ENCODE results near the gene STK32A. TPM values are rescaled to one million over a fixed set of nuclear protein-coding genes. Genes with fewer than 3 reads are reported as not detected.

STK32A gene
- total and polyA plus RNA-seq, 9 of the 15 experiments (the other 6 are each of a cell fraction or from before 2014, with no cell fraction given), result not detected

GRCh38 chr5:147359581-147359980 lies 124.8 kb downstream of the STK32A start:
- intact Hi-C loops (cut with micrococcal nuclease) (no loop called here), in situ Hi-C loops (cut with MboI) (no loop called here)
- BruUV-seq (replicated peaks), result no TSS peak
- POLR2A ChIA-PET, result interaction anchor here (0.5 kb wide), 1 partner anchor 1249 kb away, joined by 3 read pairs; no protein-coding TSS in a partner anchor
- no peaks in the 10 kb centered on the region for H3K4me1 ChIP-seq (replicated peaks in 1 of 2; ENCODE audit: control insufficient read depth in 2 of 2, insufficient read depth in 2 of 2, low read length in 2 of 2)
- no peaks in the 10 kb centered on the region for H3K9me3 ChIP-seq (replicated peaks; ENCODE audit: control insufficient read depth, insufficient read depth, low read depth, low read length)
- WGBS (ENCODE audit: insufficient coverage, low coverage, missing lambda C conversion rate), result 0% methylated on average over 2 of the region's 2 CpGs
- no peaks in the 10 kb centered on the region for H4K20me1 ChIP-seq (replicated peaks; ENCODE audit: control insufficient read depth, insufficient read depth, low read length)
- DNase-seq (ENCODE audit: extremely low read depth in 1 of 4, low spot score in 3 of 4), result no peak
- FAIRE-seq, result no peak
- no peak for ATAC-seq
- H3K9me1 ChIP-seq (ENCODE audit: control insufficient read depth, insufficient read depth, low read length), result no peaks in the 10 kb centered on the region
- H3K27me3 ChIP-seq (ENCODE audit: control insufficient read depth in 2 of 2, insufficient read depth in 2 of 2, low read length in 2 of 2), result no peaks in the 10 kb centered on the region
- CTCF ChIA-PET (ENCODE audit: low intra/inter-chr PET ratio), result no interaction called here
- H2AFZ ChIP-seq (ENCODE audit: low read depth, low read length), result no peak overlapping the region
- H3K27ac ChIP-seq (ENCODE audit: extremely low read depth, low read depth, low read length), result no peak overlapping the region
- TF ChIP-seq SAFB (IDR thresholded peaks at IDR 0.05; ENCODE audit: borderline replicate concordance, low read depth, low read length), result no peak
- no peak for TF ChIP-seq ARNT (IDR thresholded peaks at IDR 0.05)
- TF ChIP-seq RBM15 (IDR thresholded peaks at IDR 0.05; ENCODE audit: insufficient read depth, low read length), result no peak
- TF ChIP-seq SRSF7 (optimal IDR thresholded peaks at IDR 0.05; ENCODE audit: low read depth, low read length), result no peak
- TF ChIP-seq TEAD2 (tag; IDR thresholded peaks at IDR 0.05), result no peak
- no peak for TF ChIP-seq RBM39 (optimal IDR thresholded peaks at IDR 0.05; ENCODE audit: low read depth, low read length)
- no peak for TF ChIP-seq SRF (CRISPR knock-in tag; IDR thresholded peaks at IDR 0.05)
- no peak for TF ChIP-seq CCAR2 (IDR thresholded peaks at IDR 0.05; ENCODE audit: low read depth, low read length)
- no peak for TF ChIP-seq ZBED1 (IDR thresholded peaks at IDR 0.05)
- no peak for TF ChIP-seq ATF7 (IDR thresholded peaks at IDR 0.05)
- TF ChIP-seq ZNF12 (CRISPR knock-in tag; IDR thresholded peaks at IDR 0.05), result no peak
- no peak for TF ChIP-seq CHD2 (IDR thresholded peaks at IDR 0.05; ENCODE audit: low read depth, low read length)
- no peak for TF ChIP-seq TAF1 (IDR thresholded peaks at IDR 0.05; ENCODE audit: control insufficient read depth, extremely low read depth, insufficient read depth, low read length, severe bottlenecking)
- H3K9ac ChIP-seq (ENCODE audit: insufficient read depth in 1 of 2, low read depth in 2 of 2, low read length in 2 of 2), result no peak overlapping the region
- H3K4me3 ChIP-seq, result no peak overlapping the region
- no peak overlapping the region for H3K4me2 ChIP-seq (ENCODE audit: insufficient read depth, low read length)
- no peaks in the 10 kb centered on the region for H3K36me3 ChIP-seq (ENCODE audit: control insufficient read depth, insufficient read depth, low read length)
- no peaks in the 10 kb centered on the region for H3K79me2 ChIP-seq (ENCODE audit: control insufficient read depth, insufficient read depth, low read length)
